ENCODE measurements around the gene ACBD4.

The ACBD4 gene

DNA sequence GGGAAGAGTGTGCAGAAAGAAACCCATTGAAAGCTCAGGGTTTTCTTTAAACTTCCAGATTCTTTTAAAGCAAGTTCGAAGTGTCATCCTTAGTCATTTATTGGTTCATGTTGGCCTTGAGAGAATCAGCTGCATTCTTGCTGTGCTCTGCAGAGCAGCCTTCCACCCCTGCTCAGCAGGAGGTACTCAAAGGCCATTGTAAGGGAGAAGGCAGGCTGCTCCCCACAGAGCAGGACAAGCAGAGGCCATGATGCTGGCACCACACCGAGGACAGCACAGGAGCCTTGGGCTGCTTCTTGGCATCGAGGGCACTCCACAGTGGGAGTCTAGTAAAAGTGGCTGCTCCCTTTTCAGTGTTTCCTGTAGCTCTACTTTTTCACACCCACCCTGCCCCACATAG, 44.8 kb upstream of the ACBD4 start:
- H3K4me3 ChIP-seq (ENCODE audit: low read length): no peak overlapping the region
- DNase-seq (ENCODE audit: low read depth): peak; percentile 16
- TF ChIP-seq, protein P1, sequence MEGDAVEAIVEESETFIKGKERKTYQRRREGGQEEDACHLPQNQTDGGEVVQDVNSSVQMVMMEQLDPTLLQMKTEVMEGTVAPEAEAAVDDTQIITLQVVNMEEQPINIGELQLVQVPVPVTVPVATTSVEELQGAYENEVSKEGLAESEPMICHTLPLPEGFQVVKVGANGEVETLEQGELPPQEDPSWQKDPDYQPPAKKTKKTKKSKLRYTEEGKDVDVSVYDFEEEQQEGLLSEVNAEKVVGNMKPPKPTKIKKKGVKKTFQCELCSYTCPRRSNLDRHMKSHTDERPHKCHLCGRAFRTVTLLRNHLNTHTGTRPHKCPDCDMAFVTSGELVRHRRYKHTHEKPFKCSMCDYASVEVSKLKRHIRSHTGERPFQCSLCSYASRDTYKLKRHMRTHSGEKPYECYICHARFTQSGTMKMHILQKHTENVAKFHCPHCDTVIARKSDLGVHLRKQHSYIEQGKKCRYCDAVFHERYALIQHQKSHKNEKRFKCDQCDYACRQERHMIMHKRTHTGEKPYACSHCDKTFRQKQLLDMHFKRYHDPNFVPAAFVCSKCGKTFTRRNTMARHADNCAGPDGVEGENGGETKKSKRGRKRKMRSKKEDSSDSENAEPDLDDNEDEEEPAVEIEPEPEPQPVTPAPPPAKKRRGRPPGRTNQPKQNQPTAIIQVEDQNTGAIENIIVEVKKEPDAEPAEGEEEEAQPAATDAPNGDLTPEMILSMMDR (conservative IDR thresholded peaks at IDR 0.05; ENCODE audit: low read length): no peak

DNA sequence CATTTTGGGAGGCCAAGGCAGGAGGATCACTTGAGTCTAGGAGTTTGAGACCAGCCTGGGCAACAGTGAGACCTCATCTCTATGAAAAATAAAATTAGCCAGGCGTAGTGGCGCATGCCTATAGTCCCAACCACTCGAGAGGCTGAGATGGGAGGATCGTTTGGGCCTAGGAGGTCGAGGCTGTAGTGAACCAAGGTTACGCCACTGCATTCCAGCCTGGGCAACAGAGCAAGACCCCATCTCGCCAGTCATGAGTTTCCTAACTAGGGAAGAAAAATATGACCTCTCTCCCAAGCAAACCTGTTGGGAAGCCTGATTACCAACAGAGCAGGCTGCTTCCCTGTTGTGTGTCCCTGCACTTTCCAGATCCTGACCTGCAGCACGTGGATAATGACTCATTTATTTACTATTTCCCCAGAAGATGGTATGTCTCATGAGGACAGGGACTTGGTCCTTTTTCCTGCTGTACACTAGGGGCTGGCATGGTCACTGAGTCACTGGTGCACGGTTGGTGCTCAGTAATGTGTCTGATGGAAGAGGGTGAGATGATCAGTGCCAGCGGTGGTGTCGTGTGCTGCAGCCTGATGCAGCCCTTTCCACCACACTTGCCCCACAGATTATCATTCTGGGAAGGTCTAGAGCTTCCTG, 43.6 kb upstream of the ACBD4 start:
- DNase-seq (ENCODE audit: low read depth): peak; percentile 36
- TF ChIP-seq, protein P1 (conservative IDR thresholded peaks at IDR 0.05; ENCODE audit: low read length): no peak
- H3K4me3 ChIP-seq (ENCODE audit: low read length): no peak overlapping the region

DNA sequence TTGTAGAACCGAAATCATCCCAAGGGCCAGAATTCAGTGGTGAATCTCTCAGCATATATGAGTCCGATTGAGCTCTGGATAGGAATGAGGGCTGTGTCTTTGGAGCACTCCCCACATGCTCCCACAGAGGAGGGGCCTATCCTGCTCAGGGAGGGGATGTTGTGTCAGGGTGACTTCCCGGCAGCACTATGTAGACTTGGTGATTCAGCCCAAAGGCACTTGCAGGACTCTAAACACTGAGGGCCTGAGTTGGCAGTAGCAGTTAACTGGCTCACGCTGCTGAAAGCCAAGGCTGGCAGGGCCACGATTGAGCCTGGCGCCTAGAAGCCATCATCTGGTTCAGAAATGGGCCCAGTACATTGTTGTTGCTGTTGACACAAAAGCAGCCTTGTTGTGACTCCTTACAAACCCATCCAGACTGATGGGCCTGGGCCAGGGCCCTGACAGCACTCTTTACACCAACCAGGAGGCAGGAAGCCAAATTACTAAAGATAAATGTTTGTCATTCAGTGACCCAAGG, 42.5 kb upstream of the ACBD4 start:
- no peak overlapping the region for H3K4me3 ChIP-seq (ENCODE audit: low read length)
- DNase-seq (ENCODE audit: low read depth): peak; percentile 100
- TF ChIP-seq, protein P1 (conservative IDR thresholded peaks at IDR 0.05; ENCODE audit: low read length): no peak

DNA sequence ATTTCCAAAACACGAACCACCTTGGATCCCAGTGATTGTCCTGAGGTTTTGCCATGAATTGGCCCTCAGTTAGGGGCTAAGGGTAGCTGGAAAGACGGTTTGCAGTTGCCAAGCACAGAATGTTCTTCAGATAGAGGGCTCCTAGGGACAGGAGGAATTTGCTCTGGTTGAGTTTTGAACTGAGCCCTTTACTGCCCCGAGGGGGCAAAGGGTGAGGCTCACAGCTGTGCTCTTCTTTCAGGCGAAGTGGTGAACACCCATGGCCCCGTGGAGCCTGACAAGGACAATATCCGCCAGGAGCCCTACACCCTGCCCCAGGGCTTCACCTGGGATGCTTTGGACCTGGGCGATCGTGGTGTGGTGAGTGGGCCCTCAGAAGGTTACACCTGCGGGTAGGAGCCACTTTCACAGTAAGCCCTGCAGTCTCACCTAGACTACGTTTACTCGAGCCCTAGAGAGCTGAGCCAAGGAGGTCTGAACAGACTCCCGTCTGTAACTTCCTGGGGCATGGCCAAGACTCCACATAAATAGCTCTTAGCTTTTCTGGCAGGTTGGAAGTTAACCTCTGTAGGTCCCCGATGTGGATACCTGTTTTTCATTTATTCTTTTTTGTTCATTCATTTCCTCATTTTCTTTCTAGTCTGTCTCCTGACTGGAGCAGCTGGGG, 41.9 kb upstream of the ACBD4 start:
- no peak overlapping the region for H3K4me3 ChIP-seq (ENCODE audit: low read length)
- TF ChIP-seq, protein P1 (conservative IDR thresholded peaks at IDR 0.05; ENCODE audit: low read length): 0 out of 2 replicates have a peak, but pooled peaks have one; percentile 9
- DNase-seq (ENCODE audit: low read depth): peak; percentile 26

DNA sequence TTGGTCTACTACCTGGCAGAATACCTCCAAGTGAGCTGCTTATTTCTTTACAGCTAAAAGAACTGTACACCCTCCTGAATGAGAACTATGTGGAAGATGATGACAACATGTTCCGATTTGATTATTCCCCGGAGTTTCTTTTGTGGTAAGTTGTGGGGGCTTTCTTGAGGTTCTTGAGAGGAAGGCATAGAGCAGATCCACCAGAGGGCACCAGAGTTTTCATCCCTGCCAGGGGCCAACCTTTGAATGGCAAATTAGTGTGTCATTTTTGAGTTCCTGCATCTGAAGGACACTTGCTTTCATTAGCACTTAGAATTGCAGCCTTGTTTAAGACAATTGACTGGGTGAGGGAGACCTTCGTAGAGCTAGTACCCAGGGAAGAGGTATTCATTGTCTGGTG, 39.3 kb upstream of the ACBD4 start:
- H3K4me3 ChIP-seq (ENCODE audit: low read length): no peak overlapping the region
- peak; percentile 43 for DNase-seq (ENCODE audit: low read depth)
- TF ChIP-seq, protein P1 (conservative IDR thresholded peaks at IDR 0.05; ENCODE audit: low read length): peak; percentile 73

DNA sequence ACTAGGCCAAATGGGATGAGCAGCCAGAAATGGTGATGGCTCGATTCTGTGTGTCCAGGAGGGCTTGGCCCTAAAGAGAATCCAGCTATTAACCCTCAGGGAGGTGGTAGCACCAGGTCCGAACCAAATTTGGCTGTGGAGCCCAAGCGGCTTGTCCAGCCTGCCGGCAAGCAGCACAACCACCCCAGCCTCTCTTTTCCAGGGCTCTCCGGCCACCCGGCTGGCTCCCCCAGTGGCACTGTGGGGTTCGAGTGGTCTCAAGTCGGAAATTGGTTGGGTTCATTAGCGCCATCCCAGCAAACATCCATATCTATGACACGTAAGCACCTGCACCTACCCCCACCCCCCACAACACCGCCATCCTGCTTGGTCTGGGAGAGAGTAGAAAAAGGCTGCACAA, 38.6 kb upstream of the ACBD4 start:
- no peak overlapping the region for H3K4me3 ChIP-seq (ENCODE audit: low read length)
- no peak for DNase-seq (ENCODE audit: low read depth)
- TF ChIP-seq, protein P1 (conservative IDR thresholded peaks at IDR 0.05; ENCODE audit: low read length): no peak

Data from AG10803 (cell line).